Psoas muscle (tissue), 8 donors: Measurements from ENCODE around the gene RANBP17. TPM values are rescaled to one million over a fixed set of nuclear protein-coding genes. Genes with fewer than 3 reads are reported as not detected.

Source experiments
- ATAC-seq, 4 donors: fragments of 200-7000 bp; cut with Tn5 transposase; one replicate each; pipeline ENCODE4 v1.9.1; 2020; ENCODE audit warnings: moderate library complexity in 3 of 4, mild to moderate bottlenecking in 2 of 4
- DNase-seq, 2 donors: peaks; one replicate each; pipeline ENCODE4 v3.0.0-alpha.2; 2020
- H3K27ac ChIP-seq: fragments of 200-600 bp; one replicate; pipeline ENCODE4 v1.8.0; 2022
- H3K27me3 ChIP-seq, 3 donors: fragments of 200-600 bp in 1 of 3; one replicate each; pipeline versions ENCODE4 v1.6.1 to v1.8.0; 2013 to 2022; ENCODE audit warnings: low read length in 2 of 3, mild to moderate bottlenecking in 2 of 3, moderate library complexity in 1 of 3; ENCODE audit not compliant: insufficient read depth in 3 of 3
- H3K36me3 ChIP-seq, 2 donors: fragments of 200-600 bp in 1 of 2; one replicate each; pipeline versions ENCODE4 v1.6.1 to v1.8.0; 2013 to 2022; ENCODE audit warnings: low read depth in 1 of 2, mild to moderate bottlenecking in 1 of 2, moderate library complexity in 1 of 2; ENCODE audit not compliant: insufficient read depth in 1 of 2
- H3K4me1 ChIP-seq: fragments of 200-600 bp; one replicate; pipeline ENCODE4 v1.8.0; 2022
- H3K4me3 ChIP-seq: fragments of 200-600 bp; one replicate; pipeline ENCODE4 v1.8.0; 2022; ENCODE audit warnings: mild to moderate bottlenecking
- H3K9me3 ChIP-seq: fragments of 200-600 bp; one replicate; pipeline ENCODE4 v1.8.0; 2022
- WGBS, 3 donors: extraction: QIAGEN DNeasy Blood & Tissue Kit; methylation state at CpG; one replicate each; pipeline versions ENCODE4 v1.1.6 to v1.1.7; 2013; 5-methylcytosine and 5-hydroxymethylcytosine counted together
- intact Hi-C, 2 donors: fragments of 100-400 bp; cut with DNase I; formaldehyde crosslinking; loops; one replicate each; pipeline versions ENCODE4 v1.11.0 to v1.14.2; 2022
- polyA plus RNA-seq, 3 donors: library from polyadenylated mRNA; stranded (reverse); fragments of 200-250 nt; gene quantifications; one replicate each; pipeline ENCODE4 v1.2.3, GENCODE V29; 2013
- total RNA-seq, 4 donors: library from RNA; stranded (reverse); fragmentation: NEBNext Ultra II Directional in 2 of 4; extraction: Animal tissue kit (Norgen Biotek cat#: 25700) in 2 of 4; gene quantifications; one replicate each; pipeline versions ENCODE4 v1.2.1 to v1.2.4, GENCODE V29; 2021 to 2023
- TF ChIP-seq, protein P1 (sequence below): fragments of 200-600 bp; IDR thresholded peaks from one replicate; pipeline ENCODE4 v1.8.0; 2022; ENCODE audit warnings: antibody characterized with exemption
- donor health status: healthy with polysubstance abuse.
- donor health status: DM: no; HTN: no; CAD: no; lungs with moderate emphysema.
- donor health status: Bipolar disorder and iron deficiency.
- donor health status: healthy.
- donor health status: DM: yes; HTN: yes; CAD: no.
- donor health status: DM: no; HTN: no; CAD: no.
- donor health status: DM: no; HTN: no; CAD: no.
- donor health status: DM: yes; HTN: yes; CAD: no.

RANBP17 gene
- total and polyA plus RNA-seq, 7 donors = 0.03 to 3.2 (median 1.0) TPM

DNA sequence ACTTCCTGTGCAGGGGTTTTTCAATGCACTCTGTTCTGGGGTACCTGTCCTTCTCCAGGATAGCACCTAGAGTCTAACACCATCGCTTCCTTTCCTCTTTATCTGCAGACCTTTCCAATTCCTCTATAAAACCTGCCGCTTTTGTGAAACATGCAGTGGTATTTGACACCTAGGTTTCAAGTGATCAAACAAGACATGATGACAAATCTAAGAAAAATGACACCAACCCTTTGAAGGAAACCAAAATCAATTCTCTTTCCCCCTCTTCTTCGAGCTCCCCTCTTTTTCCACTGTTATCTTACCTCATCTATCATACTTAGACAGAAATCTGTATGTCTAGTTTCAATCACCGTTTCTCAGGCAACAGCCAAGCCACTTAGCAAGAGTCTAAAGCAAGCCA lies 25.6 kb upstream of the RANBP17 start:
- no peak for ATAC-seq
- H3K4me3 ChIP-seq = no peak overlapping the region
- no peaks in the 10 kb centered on the region for H3K9me3 ChIP-seq
- no peaks in the 10 kb centered on the region for H3K27me3 ChIP-seq
- WGBS, 3 donors = 55 to 64% (median 62%) methylated on average over 4 of the region's 4 CpGs
- no peak overlapping the region for H3K27ac ChIP-seq
- TF ChIP-seq, protein P1, sequence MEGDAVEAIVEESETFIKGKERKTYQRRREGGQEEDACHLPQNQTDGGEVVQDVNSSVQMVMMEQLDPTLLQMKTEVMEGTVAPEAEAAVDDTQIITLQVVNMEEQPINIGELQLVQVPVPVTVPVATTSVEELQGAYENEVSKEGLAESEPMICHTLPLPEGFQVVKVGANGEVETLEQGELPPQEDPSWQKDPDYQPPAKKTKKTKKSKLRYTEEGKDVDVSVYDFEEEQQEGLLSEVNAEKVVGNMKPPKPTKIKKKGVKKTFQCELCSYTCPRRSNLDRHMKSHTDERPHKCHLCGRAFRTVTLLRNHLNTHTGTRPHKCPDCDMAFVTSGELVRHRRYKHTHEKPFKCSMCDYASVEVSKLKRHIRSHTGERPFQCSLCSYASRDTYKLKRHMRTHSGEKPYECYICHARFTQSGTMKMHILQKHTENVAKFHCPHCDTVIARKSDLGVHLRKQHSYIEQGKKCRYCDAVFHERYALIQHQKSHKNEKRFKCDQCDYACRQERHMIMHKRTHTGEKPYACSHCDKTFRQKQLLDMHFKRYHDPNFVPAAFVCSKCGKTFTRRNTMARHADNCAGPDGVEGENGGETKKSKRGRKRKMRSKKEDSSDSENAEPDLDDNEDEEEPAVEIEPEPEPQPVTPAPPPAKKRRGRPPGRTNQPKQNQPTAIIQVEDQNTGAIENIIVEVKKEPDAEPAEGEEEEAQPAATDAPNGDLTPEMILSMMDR = no peak
- no peak for DNase-seq
- no peaks in the 10 kb centered on the region for H3K36me3 ChIP-seq
- no peaks in the 10 kb centered on the region for H3K4me1 ChIP-seq
- intact Hi-C loops = no loop called here

DNA sequence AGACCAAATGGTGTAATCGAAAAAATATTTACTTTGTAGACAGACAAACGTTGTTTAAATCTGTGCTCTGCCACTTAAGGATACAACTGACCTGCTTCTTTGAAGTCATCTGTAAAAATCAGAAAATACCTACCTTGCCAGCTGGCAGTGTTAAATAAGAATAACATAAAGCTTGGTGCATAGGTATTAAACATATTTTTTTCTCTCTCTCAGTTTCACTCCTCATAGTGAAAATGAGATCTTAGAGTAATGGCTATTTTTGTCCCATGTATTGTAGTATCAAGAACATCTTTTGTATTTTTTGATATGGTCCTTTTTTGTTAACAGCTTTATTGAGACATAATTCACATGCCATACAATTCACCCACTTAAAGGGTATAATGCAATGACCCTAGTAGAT lies 17.9 kb upstream of the RANBP17 start:
- intact Hi-C loops = no loop called here
- Histone ChIP-seq H3K4me1 (no peaks in the 10 kb centered on the region), H3K27me3 (no peaks in the 10 kb centered on the region), H3K4me3 (no peak overlapping the region), H3K36me3 (no peaks in the 10 kb centered on the region), H3K27ac (no peak overlapping the region), H3K9me3 (no peaks in the 10 kb centered on the region)
- DNase-seq (no peak), ATAC-seq (no peak)
- WGBS, 3 donors = 78 to 84% (median 84%) methylated on average over 2 of the region's 2 CpGs
- TF ChIP-seq, protein P1 = no peak

DNA sequence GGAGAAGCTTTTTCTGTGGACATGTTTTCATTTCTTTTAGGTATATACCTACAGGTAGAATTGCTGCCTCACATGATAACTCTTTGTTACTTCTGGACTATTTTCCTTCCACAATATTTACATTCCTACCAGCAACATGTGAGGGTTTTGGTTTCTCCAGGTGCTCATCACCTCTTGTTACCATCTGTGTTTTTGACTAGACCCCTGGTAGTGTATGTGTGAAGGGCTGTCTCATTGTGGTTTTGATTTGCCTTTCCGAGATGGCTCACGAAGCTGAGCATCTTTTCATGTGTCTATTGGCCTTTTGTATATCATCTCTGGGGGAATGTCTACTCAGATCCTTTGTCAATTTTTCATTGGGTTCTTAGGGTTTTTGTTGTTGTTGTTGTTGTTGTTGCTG lies 17.2 kb upstream of the RANBP17 start:
- Histone ChIP-seq H3K9me3 (no peaks in the 10 kb centered on the region), H3K27ac (no peak overlapping the region), H3K27me3 (no peaks in the 10 kb centered on the region), H3K36me3 (no peaks in the 10 kb centered on the region), H3K4me1 (no peaks in the 10 kb centered on the region), H3K4me3 (no peak overlapping the region)
- TF ChIP-seq, protein P1 = no peak
- intact Hi-C loops = no loop called here
- ATAC-seq = no peak
- DNase-seq = no peak
- WGBS, 3 donors = 68 to 90% (median 70%) methylated on average over 2 of the region's 2 CpGs

DNA sequence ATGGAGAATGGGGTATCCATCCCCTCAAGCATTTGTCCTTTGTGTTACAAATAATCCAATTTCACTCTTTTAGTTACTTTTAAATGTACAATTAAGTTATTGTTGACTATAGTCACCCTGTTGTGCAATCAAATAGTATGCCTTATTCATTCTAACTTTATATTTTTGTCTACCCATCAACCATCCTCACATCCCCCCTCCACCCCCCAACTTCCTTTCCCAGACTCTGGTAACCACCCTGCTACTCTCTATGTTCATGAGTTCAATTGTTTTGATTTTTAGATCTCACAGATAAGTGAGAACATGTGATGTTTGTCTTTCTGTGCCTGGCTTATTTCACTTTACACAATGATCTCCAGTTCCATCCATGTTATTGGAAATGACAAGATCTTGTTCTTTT lies 15.4 kb upstream of the RANBP17 start:
- no peaks in the 10 kb centered on the region for H3K9me3 ChIP-seq
- intact Hi-C loops = no loop called here
- no peak for ATAC-seq

DNA sequence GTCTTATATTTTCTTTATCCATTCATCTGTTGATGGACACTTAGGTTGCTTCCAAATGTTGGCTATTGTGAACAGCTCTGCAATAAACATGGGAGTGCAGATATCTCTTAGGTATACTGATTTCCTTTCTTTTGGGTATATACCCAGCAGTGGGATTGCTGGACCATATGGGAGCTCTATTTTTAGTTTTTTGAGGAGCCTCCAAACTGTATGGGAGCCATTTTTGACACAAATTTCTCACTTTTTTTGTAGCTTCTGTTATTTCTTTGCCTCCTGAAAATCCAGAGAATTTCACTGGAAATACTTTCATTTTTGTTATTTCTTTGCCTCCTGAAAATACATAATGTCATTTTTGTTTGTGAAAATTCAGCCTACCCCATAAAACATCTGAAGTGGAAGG lies 15.0 kb upstream of the RANBP17 start:
- TF ChIP-seq, protein P1 = no peak
- Histone ChIP-seq H3K27ac (no peak overlapping the region), H3K9me3 (no peaks in the 10 kb centered on the region), H3K4me1 (no peaks in the 10 kb centered on the region), H3K36me3 (no peaks in the 10 kb centered on the region), H3K4me3 (no peak overlapping the region), H3K27me3 (no peaks in the 10 kb centered on the region)
- no peak for DNase-seq
- ATAC-seq = no peak
- intact Hi-C loops = no loop called here

More for the DNA sequence above, 15.4 kb upstream of the RANBP17 start:
- Histone ChIP-seq H3K27ac (no peak overlapping the region), H3K27me3 (no peaks in the 10 kb centered on the region), H3K4me1 (no peaks in the 10 kb centered on the region), H3K4me3 (no peak overlapping the region), H3K36me3 (no peaks in the 10 kb centered on the region)
- DNase-seq = no peak
- TF ChIP-seq, protein P1 = no peak
